ENCODE data around the gene SERPINA3.

GRCh38 chr14:94570002-94570400 lies 42.2 kb upstream of the SERPINA3 start:
- TF ChIP-seq POLR2A (IDR thresholded peaks at IDR 0.05) (no peak), CTCF (IDR thresholded peaks at IDR 0.05) (no peak)
